Testis (tissue), 3 donors: ENCODE measurements around the gene ANK2. TPM values are rescaled to one million over a fixed set of nuclear protein-coding genes. Genes with fewer than 3 reads are reported as not detected.
"Not testable (repeated sequence)": the region's sequence is repeated elsewhere in the genome, so short reads cannot be mapped to it uniquely, and the experiment has no call there.

Source experiments
- DNase-seq: peaks from one replicate; pipeline ENCODE4 v3.0.0-alpha.2; 2019
- H3K27ac ChIP-seq, 2 donors: fragments of 200-600 bp; sonication (generic); one replicate each; pipeline ENCODE4 v1.5.1; 2019
- H3K27me3 ChIP-seq: fragments of 200-600 bp; sonication (generic); one replicate; pipeline ENCODE4 v1.5.1; 2019
- H3K36me3 ChIP-seq: fragments of 200-600 bp; sonication (generic); one replicate; pipeline ENCODE4 v1.5.1; 2017; ENCODE audit warnings: low read depth; ENCODE audit errors: missing control alignments
- H3K4me1 ChIP-seq: fragments of 200-600 bp; sonication (generic); one replicate; pipeline ENCODE4 v1.5.1; 2019
- H3K4me3 ChIP-seq, 2 donors: fragments of 200-600 bp; sonication (generic); one replicate each; pipeline ENCODE4 v1.5.1; 2017 to 2019
- H3K9me3 ChIP-seq: fragments of 200-600 bp; sonication (generic); one replicate; pipeline ENCODE4 v1.5.1; 2017
- POLR2A ChIP-seq: fragments of 450-650 bp; IDR thresholded peaks from one replicate; pipeline ENCODE4 v1.6.1; 2017; ENCODE audit warnings: antibody characterized with exemption, mild to moderate bottlenecking, moderate library complexity
- whole genome bisulfite sequencing, 2 donors: methylation state at CpG; one replicate each; pipeline ENCODE4 v1.1.5; 2018; 5-methylcytosine and 5-hydroxymethylcytosine counted together
- intact Hi-C: fragments of 100-400 bp; cut with DNase I; formaldehyde crosslinking; loops from one replicate; pipeline ENCODE4 v1.15.1; 2023; ENCODE audit warnings: low total_unique reads
- polyA plus RNA-seq: library from polyadenylated mRNA; stranded (reverse); fragments of 350-450 nt; fragmentation: Illumina TruSeq; extraction: RNeasy Lipid Tissue Mini Kit (QIAGEN cat#74804); gene quantifications from one replicate; pipeline ENCODE4 v1.2.3, GENCODE V29; 2014; ENCODE audit warnings: low read depth, low replicate concordance; ENCODE audit not compliant: insufficient read depth
- total RNA-seq, 2 donors: library from RNA; depleted of rRNA; stranded (reverse); fragments of >200 nt; gene quantifications; one replicate each; pipeline ENCODE4 v1.2.3, GENCODE V29; 2016
- TF ChIP-seq, protein P1 (sequence below), 3 experiments: fragments of 450-650 bp in 2 of 3; fragments of 200-600 bp in 1 of 3; sonication (generic) in 1 of 3; IDR thresholded peaks; one replicate each; pipeline ENCODE4 v1.5.1; 2016 to 2019; ENCODE audit warnings: antibody characterized with exemption in 3 of 3, mild to moderate bottlenecking in 2 of 3, moderate library complexity in 1 of 3

The ANK2 gene
- total and polyA plus RNA-seq, 3 donors from 2014 or later = 28.0 to 40.0 (median 28.6) TPM

GRCh38 chr4:113181289-113182007 is 132.0 kb downstream of the ANK2 start:
- H3K27ac ChIP-seq = no peak overlapping the region
- intact Hi-C loops = no loop called here
- no peak overlapping the region for H3K4me3 ChIP-seq
- DNase-seq = no peak
- no peaks in the 10 kb centered on the region for H3K4me1 ChIP-seq
- H3K36me3 ChIP-seq = no peaks in the 10 kb centered on the region
- TF ChIP-seq, protein P1, sequence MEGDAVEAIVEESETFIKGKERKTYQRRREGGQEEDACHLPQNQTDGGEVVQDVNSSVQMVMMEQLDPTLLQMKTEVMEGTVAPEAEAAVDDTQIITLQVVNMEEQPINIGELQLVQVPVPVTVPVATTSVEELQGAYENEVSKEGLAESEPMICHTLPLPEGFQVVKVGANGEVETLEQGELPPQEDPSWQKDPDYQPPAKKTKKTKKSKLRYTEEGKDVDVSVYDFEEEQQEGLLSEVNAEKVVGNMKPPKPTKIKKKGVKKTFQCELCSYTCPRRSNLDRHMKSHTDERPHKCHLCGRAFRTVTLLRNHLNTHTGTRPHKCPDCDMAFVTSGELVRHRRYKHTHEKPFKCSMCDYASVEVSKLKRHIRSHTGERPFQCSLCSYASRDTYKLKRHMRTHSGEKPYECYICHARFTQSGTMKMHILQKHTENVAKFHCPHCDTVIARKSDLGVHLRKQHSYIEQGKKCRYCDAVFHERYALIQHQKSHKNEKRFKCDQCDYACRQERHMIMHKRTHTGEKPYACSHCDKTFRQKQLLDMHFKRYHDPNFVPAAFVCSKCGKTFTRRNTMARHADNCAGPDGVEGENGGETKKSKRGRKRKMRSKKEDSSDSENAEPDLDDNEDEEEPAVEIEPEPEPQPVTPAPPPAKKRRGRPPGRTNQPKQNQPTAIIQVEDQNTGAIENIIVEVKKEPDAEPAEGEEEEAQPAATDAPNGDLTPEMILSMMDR (IDR thresholded peaks at IDR 0.05) = no peak
- TF ChIP-seq POLR2A = no peak
- no peaks in the 10 kb centered on the region for H3K9me3 ChIP-seq
- WGBS, 2 donors = 71 to 77% methylated on average over 11 of the region's 11 CpGs
- H3K27me3 ChIP-seq = no peaks in the 10 kb centered on the region

- no peak for DNase-seq
- intact Hi-C loops = no loop called here
- H3K27me3 ChIP-seq = no peaks in the 10 kb centered on the region
- H3K27ac ChIP-seq = no peak overlapping the region
- H3K9me3 ChIP-seq = no peaks in the 10 kb centered on the region
- no peaks in the 10 kb centered on the region for H3K4me1 ChIP-seq
- no peaks in the 10 kb centered on the region for H3K36me3 ChIP-seq
- TF ChIP-seq, protein P1 (IDR thresholded peaks at IDR 0.05) = no peak
- TF ChIP-seq POLR2A = no peak
- H3K4me3 ChIP-seq = no peak overlapping the region
- WGBS, 2 donors = 59 to 65% methylated on average over 5 of the region's 5 CpGs
These were observed 133.7 kb downstream of the ANK2 start for GRCh38 chr4:113183032-113183605.

- H3K27me3 ChIP-seq, H3K4me3 ChIP-seq, H3K9me3 ChIP-seq, H3K4me1 ChIP-seq, H3K27ac ChIP-seq, intact Hi-C loops, DNase-seq, H3K36me3 ChIP-seq: not testable (repeated sequence)
- WGBS, 2 donors = 45 to 60% methylated on average over 4 of the region's 4 CpGs
These were observed 136.8 kb downstream of the ANK2 start for GRCh38 chr4:113186220-113186619.

- no peaks in the 10 kb centered on the region for H3K9me3 ChIP-seq
- no peak overlapping the region for H3K27ac ChIP-seq
- no peak overlapping the region for H3K4me3 ChIP-seq
- no peaks in the 10 kb centered on the region for H3K27me3 ChIP-seq
- H3K36me3 ChIP-seq = no peaks in the 10 kb centered on the region
- DNase-seq = no peak
- intact Hi-C loops = no loop called here
- TF ChIP-seq POLR2A = no peak
- TF ChIP-seq, protein P1 (IDR thresholded peaks at IDR 0.05) = no peak
- H3K4me1 ChIP-seq = no peaks in the 10 kb centered on the region
These were observed 137.5 kb downstream of the ANK2 start for GRCh38 chr4:113186913-113187312.

DNA sequence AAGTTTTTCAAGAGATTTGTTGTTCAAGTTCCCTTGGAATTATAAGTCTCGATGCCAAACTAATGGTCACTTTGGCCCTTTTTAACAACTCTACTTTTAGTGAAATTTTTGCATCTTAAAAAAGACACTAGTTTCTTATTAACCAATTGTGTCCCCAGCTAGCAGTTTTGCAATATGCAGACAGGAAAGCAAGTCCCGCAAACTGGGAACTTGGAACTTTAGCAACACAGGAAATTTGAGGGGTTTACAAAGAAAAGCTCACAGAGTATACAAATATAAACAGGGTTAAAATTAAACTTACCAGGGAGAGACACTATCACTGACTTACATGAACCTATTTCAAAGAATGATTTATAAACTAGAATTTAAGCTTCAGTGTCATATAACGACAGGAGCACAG is 137.9 kb downstream of the ANK2 start:
- no peaks in the 10 kb centered on the region for H3K9me3 ChIP-seq
- no peaks in the 10 kb centered on the region for H3K27me3 ChIP-seq
- intact Hi-C loops = no loop called here
- TF ChIP-seq, protein P1 (IDR thresholded peaks at IDR 0.05) = no peak
- no peak for TF ChIP-seq POLR2A
- no peak overlapping the region for H3K27ac ChIP-seq
- no peaks in the 10 kb centered on the region for H3K36me3 ChIP-seq
- no peak overlapping the region for H3K4me3 ChIP-seq
- no peak for DNase-seq
- WGBS, 2 donors = 77 to 78% methylated on average over 3 of the region's 3 CpGs
- no peaks in the 10 kb centered on the region for H3K4me1 ChIP-seq
